ENCODE data around the gene ETF1.

The ETF1 gene

DNA sequence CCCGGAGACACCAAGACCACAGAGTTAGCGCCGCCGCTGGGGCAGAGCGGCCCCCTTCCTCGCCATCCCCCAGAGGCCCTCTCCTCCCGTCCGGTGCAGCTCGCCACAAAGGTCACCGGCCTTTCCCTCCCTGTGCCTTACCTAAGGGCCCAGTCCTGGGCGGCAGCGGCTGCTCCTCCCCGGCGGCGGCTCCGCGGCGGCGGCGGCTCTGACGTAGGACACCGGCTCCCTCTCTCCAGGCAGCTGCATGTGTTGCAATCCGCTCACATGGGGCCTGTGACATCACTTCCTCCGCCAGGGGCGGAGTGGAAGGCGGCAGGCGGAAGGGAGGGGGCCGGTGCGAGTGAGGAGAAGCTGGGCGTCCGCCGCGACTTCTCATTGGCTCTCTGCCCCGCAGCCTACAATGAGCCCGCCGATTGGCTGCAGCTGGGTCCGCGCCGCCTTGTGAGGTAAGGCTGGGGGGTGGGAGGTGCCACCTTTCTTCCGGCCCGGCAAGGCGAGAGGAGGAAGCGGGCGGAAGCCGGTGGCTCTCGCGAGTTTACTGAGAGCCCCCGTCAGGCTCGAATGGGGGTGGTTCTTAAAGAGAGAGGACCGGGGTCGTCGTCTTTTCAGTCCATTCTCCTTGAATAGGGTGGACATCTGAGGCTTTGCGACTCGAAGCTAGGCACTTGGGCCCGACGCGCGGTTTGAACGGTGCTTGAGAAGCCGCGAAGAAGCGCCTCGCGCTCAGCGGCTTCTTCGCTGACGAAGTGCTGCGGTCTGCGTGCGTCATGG, at the start of gene ETF1:
TSS of gene ETF1 (minus strand) at position 281 of the 774 bp plus-strand sequence. CDS start 318 bp downstream, outside the sequence.
- peak; percentile 94 for ATAC-seq
- peak; percentile 100 for DNase-seq
- H3K4me1 Mint-ChIP-seq, result peaks cover 76% of the 10 kb centered on the region
- peak within 1 kb of the TSS; percentile 89 to 98 for H3K4me3 Mint-ChIP-seq
- peak within 1 kb of the TSS; percentile 98 to 100 for H3K27ac Mint-ChIP-seq
- no peaks in the 10 kb centered on the region for H3K9me3 Mint-ChIP-seq
- H3K27me3 Mint-ChIP-seq, result no peaks in the 10 kb centered on the region

DNA sequence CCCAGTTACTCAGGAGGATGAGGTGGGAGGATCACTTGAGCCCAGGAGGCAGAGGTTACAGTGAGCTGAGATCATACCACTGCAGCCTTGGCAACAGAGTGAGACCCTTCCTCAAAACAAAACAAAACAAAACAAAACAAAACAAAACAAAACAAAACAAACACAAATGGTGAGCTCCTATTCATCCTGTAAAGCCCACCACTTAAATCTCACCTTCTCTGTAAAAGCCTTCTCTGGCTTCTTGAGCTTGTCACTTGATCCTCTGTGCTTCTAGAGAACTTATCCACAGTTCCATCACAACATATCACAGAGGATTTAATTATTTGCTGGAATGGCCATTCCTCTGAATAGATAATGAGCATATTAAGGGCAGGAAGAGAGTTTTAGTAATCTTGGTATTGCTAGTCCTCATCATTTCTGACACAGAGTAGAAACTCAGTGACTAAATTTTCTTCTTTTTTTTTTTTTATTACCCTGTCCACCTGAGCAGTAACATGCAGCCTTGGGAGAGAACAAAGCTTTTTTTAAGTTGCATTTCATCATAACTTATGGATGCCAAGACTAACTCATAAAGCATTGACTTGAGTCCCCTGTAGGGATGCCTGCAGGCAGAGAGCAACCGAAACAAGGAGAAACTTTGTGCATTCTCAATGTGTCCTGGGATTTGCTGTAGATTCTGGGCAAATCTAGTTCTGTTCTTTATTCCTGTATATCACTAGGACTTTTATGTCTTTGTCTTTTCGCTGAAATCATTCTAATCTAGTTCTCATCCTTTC, 45.2 kb upstream of the ETF1 start:
- Mint-ChIP-seq H3K9me3 (no peaks in the 10 kb centered on the region), H3K27me3 (peaks cover 46% of the 10 kb centered on the region), H3K4me1 (no peaks in the 10 kb centered on the region), H3K27ac (no peak overlapping the region), H3K4me3 (no peak overlapping the region)
- ATAC-seq (no peak), DNase-seq (no peak)

DNA sequence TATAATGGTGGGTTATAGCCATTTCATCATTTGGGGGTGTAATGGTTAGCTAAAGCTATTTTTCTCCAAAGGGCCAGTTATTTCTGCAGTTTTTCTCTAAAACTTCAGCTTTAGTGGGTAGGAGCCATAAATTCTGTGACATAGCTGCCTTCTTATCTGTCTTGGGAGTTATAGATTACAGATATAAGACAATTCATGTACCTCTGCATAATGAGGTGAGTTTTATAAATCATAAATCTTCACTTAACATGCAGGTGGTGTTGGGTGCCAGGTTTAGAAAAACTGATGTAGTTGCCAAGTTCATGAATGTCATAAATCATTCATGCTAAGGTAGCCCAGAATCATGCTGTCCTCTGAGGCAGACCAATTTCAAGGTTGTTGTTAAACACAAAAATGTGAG, 42.1 kb upstream of the ETF1 start:
- no peaks in the 10 kb centered on the region for H3K9me3 Mint-ChIP-seq
- no peak for ATAC-seq
- no peak overlapping the region for H3K4me3 Mint-ChIP-seq
- DNase-seq, result no peak
- no peaks in the 10 kb centered on the region for H3K4me1 Mint-ChIP-seq
- H3K27me3 Mint-ChIP-seq, result peaks cover 27% of the 10 kb centered on the region
- H3K27ac Mint-ChIP-seq, result no peak overlapping the region

DNA sequence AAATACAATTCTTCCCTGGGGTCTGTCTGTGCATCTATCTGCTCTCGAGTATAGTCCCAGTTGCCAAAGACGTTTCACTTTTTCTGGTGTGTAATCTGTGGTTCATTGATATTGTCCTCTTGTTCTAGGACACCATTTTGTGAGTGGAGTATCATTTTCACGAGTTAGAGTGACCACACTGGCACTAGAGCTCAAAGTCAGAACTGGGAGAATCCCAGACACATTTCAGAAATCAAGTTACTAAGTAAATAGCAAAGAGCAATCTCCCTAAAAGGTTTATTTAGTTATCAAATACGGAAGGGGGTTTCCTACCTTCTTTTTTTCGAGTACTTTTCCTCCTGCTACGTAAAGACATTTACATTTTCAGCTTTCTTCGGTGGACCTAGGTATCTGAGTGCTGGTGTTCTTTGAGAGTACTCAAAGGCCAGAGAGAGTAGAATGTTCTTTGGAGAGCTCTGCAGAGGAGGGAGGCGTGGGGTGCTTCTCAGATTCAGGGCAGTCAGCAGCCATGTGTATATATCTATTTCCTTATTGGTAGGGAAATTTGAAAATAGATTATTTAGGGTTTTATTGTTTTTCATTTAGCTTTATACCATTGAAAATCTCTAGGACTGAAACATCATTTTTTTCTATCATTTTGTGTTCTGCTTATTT, 41.1 kb upstream of the ETF1 start:
- Mint-ChIP-seq H3K4me1 (no peaks in the 10 kb centered on the region), H3K27me3 (peaks cover 26% of the 10 kb centered on the region), H3K27ac (no peak overlapping the region), H3K4me3 (no peak overlapping the region), H3K9me3 (no peaks in the 10 kb centered on the region)
- ATAC-seq (no peak), DNase-seq (no peak)

DNA sequence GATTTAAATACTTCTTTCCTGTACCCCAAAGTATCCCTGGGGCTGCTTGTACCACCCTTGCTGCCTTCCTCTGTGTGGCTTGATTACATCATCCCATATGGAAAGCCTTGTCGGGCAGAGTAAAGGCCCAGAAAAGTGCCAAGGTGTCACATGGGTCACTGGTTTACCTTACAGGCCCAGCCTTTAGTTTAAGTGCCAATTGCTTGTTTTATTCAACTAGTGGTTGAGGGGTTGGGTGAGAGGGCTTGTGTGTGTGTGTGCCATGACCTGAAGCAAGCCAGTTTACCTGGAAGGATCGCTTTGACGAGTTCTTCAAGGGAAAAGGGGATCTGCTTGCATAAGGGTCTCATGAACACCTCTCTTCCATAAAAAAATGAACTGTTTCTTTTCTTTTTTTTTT, 39.9 kb upstream of the ETF1 start:
- Mint-ChIP-seq H3K4me1 (no peaks in the 10 kb centered on the region), H3K27ac (no peak overlapping the region), H3K9me3 (no peaks in the 10 kb centered on the region), H3K4me3 (no peak overlapping the region), H3K27me3 (peaks cover 24% of the 10 kb centered on the region)
- no peak for ATAC-seq
- no peak for DNase-seq

DNA sequence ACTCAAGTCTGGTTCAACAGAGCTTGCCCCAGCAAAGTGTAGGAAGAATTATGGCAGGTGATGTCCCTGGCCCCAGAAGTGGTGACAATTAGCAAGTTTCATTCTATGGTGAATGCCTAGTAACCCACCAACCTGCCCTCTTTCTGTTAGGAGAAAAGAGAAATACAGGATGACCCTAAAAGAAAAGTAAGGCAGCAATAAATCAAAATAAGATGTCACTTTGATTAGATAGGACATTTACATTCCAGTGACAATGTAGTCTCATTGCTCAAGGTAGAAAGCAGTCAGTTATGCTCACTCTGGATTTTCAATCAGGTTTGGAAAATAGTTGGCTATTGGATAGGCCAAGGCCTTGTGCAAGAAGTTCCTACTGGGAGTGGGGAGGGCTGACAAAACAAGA, 37.7 kb upstream of the ETF1 start:
- Mint-ChIP-seq H3K27ac (no peak overlapping the region), H3K4me1 (peaks cover 15% of the 10 kb centered on the region), H3K27me3 (peaks cover 8% of the 10 kb centered on the region), H3K4me3 (no peak overlapping the region), H3K9me3 (peaks cover 3 to 4% of the 10 kb centered on the region in 2 donors)
- DNase-seq (no peak), ATAC-seq (no peak)

DNA sequence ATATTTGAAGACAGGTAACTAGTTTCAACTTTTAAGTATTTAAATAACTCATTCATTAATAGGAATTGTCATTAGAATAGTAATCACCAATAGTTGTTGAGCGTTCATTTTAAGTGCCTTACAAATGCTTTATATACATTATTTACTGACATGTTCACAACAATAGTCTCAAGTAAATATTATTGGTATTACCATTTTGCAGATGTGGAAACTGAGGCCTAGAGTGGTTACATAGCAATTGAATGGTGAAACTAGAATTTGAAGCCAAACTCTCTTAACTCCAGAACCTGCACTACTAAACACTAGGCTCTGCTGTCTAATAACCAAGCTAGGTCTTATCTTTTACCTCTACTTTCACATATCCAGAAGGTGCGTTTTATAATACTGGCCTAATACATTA, 37.0 kb upstream of the ETF1 start:
- Mint-ChIP-seq H3K9me3 (peaks cover 4 to 7% of the 10 kb centered on the region in 2 donors), H3K4me1 (peaks cover 23% of the 10 kb centered on the region), H3K27ac (no peak overlapping the region), H3K27me3 (peaks cover 6% of the 10 kb centered on the region), H3K4me3 (no peak overlapping the region)
- no peak for ATAC-seq
- DNase-seq, result no peak

DNA sequence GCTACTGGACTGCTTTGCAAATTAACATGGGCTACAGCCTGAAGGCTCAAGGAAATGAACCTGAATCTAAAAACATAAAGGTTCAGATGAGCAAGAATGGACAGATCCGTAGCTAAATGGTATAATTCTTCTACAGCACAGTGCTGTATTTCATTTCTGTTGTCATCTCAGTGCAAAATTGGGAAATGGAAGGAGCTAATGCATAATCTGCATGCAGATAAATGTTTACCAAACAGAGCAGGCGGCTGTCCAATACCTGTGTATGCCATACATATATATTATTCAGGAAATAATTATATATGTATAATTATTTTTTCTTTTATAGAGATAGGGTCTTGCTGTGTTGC, 36.5 kb upstream of the ETF1 start:
- Mint-ChIP-seq H3K27ac (no peak overlapping the region), H3K9me3 (peaks cover 4 to 7% of the 10 kb centered on the region in 2 donors), H3K4me3 (no peak overlapping the region), H3K4me1 (peaks cover 28% of the 10 kb centered on the region), H3K27me3 (peaks cover under 1% of the 10 kb centered on the region)
- DNase-seq (no peak), ATAC-seq (no peak)

DNA sequence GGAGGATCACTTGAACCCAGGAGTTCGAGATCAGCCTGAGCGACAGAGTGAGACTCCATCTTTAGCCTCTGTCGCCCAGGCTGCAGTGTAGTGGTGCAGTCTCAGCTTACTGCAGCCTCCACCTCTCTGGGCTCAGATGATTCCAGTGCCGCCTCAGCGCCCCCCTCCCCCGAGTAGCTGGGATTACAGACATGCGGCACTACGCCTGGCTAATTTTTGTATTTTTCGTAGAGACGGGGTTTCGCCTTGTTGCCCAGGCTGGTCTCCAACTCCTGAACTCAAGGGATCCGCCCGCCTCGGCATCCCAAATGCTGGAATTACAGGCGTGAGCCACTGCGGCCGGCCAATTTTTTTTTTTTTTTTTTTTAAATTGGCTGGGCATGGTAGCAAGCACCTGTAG, 34.4 kb upstream of the ETF1 start:
- DNase-seq, result no peak
- no peak for ATAC-seq
- peaks cover 4 to 7% of the 10 kb centered on the region in 2 donors for H3K9me3 Mint-ChIP-seq
- no peak overlapping the region for H3K27ac Mint-ChIP-seq
- H3K4me3 Mint-ChIP-seq, result peak overlapping the region in 1 of 2 donors; percentile 32
- no peaks in the 10 kb centered on the region for H3K27me3 Mint-ChIP-seq
- H3K4me1 Mint-ChIP-seq, result peaks cover 43% of the 10 kb centered on the region

DNA sequence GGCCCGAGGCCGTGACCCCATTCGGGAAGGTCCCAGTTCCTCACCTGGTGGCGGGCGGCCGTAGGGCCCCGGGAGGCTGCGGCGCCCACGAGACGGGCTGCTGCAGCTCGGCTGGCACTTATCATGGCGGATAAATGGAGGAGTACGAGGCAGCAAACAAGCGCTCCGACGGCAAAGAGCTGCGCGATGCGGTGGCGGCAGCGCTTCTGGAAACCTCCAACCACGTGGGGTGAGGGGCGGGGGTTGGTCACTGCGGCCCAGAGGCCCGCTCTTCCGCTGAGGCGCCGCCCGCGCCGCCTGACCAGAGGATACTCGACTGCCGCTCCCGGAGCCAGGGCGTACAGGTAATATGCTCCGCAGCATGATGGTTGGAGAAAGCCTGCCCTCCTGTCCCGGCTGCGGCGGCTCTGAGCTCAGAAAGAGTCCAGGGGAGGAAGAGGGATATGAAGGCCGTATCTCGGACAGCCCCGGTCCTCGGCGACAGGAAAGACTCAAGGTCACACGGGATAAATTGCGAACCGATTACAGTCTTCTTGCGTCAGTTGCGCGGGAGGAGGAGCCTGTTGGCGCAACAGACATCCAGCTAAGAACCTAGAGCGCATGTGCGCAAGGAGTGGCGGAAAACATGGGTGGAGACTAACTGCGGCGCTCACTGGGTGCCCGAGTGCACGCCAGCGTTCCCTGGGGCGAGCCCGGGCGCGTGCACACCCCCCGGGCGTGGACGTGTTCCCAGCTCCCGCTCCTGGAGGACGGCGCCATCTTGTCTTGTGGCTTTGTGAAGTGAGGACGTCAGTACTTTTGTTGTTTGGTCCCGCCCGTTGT, 32.4 kb upstream of the ETF1 start, which contains the start of gene HSPA9:
TSS of gene HSPA9 (minus strand) at position 208 of the 822 bp plus-strand sequence. CDS start at position 125, 83 bp downstream.
- H3K27me3 Mint-ChIP-seq, result no peaks in the 10 kb centered on the region
- H3K4me1 Mint-ChIP-seq, result peaks cover 61% of the 10 kb centered on the region
- peak; percentile 95 to 99 for DNase-seq
- peak within 1 kb of the TSS; percentile 100 for H3K27ac Mint-ChIP-seq
- H3K9me3 Mint-ChIP-seq, result peaks cover 4 to 7% of the 10 kb centered on the region in 2 donors
- peak within 1 kb of the TSS; percentile 91 to 99 for H3K4me3 Mint-ChIP-seq
- peak; percentile 93 for ATAC-seq

DNA sequence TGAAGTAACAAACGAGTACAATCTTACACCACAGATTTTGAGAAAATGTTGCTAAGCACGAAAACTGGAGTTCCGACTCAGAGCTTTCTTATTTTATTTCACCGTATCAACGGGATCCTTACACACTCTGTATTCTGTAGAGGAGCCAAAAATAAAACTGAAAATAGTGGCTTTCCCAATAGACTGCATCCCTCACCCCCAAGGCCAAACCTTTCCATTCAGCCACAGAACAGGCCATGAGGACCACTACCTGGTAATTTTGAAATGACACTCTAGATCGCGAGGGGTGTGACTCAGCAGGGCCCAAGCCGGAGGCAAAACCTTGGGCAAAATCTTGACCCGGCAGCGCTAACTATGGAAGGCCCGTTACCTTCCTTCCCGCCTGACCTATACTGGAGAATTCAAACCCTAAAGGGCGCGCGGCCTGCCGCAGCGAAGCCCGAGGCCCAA, 31.7 kb upstream of the ETF1 start:
- Mint-ChIP-seq H3K4me1 (peaks cover 68% of the 10 kb centered on the region), H3K9me3 (peaks cover 4 to 7% of the 10 kb centered on the region in 2 donors), H3K27ac (peak overlapping the region; percentile 100), H3K27me3 (no peaks in the 10 kb centered on the region), H3K4me3 (peak overlapping the region; percentile 91 to 99)
- no peak for DNase-seq
- ATAC-seq, result peak; percentile 12

DNA sequence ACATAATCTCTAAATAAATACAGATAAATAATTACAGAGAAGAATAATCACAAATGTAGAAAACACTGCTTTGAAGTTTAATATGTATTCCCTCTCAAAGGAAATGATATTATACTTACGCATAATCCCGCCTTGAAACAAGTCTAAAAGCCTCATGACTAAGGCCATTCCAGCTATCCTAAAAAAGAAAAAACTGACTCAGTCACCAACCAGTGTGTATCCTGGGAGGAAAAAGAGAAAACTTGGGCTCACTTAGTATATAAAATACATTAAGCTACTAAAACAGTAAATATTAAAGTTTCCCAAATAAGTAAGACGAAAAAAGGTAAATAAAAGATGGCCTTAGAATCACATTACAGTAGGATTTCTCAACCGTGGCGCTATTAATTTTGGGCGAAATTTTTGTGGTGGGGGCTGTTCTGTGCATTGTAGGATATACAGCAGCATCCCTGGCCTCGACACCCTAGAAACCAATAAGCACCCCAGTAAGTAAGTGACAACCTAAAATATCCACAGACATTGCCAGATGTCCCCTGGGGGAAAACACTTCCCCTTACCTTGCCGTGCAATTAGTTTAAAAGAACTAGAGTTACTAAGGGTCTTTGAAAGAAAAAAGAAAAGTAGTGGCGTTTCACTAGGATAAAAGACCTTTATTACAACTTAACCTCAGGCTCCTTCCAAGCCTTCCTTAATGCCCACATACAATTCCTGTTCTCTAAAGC, 31.1 kb upstream of the ETF1 start:
- no peak for ATAC-seq
- no peak for DNase-seq
- H3K27ac Mint-ChIP-seq, result peak overlapping the region; percentile 100
- no peaks in the 10 kb centered on the region for H3K27me3 Mint-ChIP-seq
- peaks cover 4 to 7% of the 10 kb centered on the region in 2 donors for H3K9me3 Mint-ChIP-seq
- H3K4me1 Mint-ChIP-seq, result peaks cover 73% of the 10 kb centered on the region
- H3K4me3 Mint-ChIP-seq, result peak overlapping the region; percentile 91 to 99

DNA sequence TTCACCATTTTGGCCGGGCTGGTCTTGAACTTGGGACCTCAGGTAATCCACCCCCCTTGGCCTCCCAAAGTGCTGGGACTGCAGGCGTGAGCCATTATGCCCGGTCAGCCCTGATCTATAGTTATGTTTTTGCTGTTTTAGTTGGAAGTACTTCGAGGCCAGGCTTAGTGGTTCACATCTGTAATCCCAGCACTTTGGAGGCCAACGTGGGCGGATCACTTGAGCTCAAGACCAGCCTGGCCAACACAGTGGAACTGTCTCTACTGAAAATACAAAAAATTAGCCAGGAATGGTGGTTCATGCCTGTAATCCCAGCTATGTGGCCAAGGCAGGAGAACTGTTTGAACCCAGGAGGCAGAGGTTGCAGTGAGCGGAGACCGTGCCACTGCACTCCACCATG, 30.2 kb upstream of the ETF1 start:
- Mint-ChIP-seq H3K4me3 (peak overlapping the region; percentile 60 to 91), H3K4me1 (peaks cover 82% of the 10 kb centered on the region), H3K27ac (peak overlapping the region; percentile 57 to 97), H3K27me3 (no peaks in the 10 kb centered on the region), H3K9me3 (peaks cover 4 to 7% of the 10 kb centered on the region in 2 donors)
- DNase-seq, result no peak
- ATAC-seq, result no peak

DNA sequence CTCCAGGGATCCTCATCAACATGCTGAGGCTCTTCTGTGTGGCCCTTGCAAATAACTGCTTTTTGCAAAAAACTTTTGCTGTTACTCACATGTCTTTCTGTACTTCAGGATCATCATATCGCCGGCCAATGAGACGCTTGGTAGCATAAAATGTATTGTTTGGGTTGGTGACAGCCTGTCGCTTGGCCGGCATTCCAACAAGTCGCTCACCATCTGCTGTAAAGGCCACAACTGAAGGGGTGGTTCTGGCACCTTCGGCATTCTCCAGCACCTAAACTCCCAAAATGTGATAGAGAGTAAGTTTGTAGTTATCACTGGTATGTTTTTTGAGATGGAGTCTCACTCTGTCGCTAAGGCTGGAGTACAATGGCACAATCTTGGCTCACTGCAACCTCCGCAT, 27.8 kb upstream of the ETF1 start:
- no peak for DNase-seq
- Mint-ChIP-seq H3K4me1 (peaks cover 91% of the 10 kb centered on the region), H3K9me3 (peaks cover 2 to 3% of the 10 kb centered on the region in 2 donors), H3K4me3 (peak overlapping the region; percentile 22 to 31), H3K27me3 (no peaks in the 10 kb centered on the region), H3K27ac (peak overlapping the region in 1 of 2 donors; percentile 97)
- no peak for ATAC-seq

Measured in stimulated activated naive CD8-positive, alpha-beta T cell treated with anti-CD3 and anti-CD28 coated beads, Interleukin-15, amount 100 ng/mL, for 72 hours (primary cell).